Hepatocyte (in vitro differentiated cells): ENCODE data around the gene PRELP.

Experiments used
- EZH2 ChIP-seq: fragments of 200-600 bp; sonication (generic); IDR thresholded peaks from 2 replicates; pipeline ENCODE4 v1.6.1; 2016; ENCODE audit warnings: antibody characterized with exemption, mild to moderate bottlenecking, borderline replicate concordance
- EZH2phosphoT487 ChIP-seq: fragments of 200-600 bp; sonication (generic); IDR thresholded peaks from one replicate; pipeline ENCODE4 v1.6.1; 2018; ENCODE audit warnings: antibody characterized with exemption, mild to moderate bottlenecking, low read depth, moderate library complexity; ENCODE audit not compliant: unreplicated experiment, severe bottlenecking
- TF ChIP-seq, protein P1 (sequence below): fragments of 200-600 bp; sonication (generic); IDR thresholded peaks from 2 replicates; pipeline ENCODE4 v1.5.1; 2016; ENCODE audit warnings: antibody characterized with exemption, mild to moderate bottlenecking; ENCODE audit not compliant: poor library complexity

DNA sequence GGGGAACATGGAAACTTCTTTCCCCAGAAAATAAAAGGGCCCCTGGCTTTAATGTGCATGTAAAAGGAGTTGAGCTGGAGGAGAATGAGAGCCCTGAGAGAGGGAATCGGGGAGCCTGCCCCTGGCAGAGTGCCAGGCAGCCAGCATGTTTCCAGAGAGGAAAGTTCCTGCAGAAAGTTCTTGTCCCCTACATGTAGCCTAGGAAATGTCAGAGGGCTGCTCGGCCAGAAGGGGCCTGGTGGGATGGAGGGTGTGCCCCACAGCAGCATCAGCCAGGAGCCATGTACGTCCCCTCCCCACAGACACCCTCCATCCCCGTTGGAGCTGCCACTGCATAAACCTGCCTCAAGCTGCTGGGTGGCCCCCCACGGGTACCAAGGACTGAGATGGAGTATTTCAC, 5.4 kb upstream of the PRELP start:
- TF ChIP-seq, protein P1, sequence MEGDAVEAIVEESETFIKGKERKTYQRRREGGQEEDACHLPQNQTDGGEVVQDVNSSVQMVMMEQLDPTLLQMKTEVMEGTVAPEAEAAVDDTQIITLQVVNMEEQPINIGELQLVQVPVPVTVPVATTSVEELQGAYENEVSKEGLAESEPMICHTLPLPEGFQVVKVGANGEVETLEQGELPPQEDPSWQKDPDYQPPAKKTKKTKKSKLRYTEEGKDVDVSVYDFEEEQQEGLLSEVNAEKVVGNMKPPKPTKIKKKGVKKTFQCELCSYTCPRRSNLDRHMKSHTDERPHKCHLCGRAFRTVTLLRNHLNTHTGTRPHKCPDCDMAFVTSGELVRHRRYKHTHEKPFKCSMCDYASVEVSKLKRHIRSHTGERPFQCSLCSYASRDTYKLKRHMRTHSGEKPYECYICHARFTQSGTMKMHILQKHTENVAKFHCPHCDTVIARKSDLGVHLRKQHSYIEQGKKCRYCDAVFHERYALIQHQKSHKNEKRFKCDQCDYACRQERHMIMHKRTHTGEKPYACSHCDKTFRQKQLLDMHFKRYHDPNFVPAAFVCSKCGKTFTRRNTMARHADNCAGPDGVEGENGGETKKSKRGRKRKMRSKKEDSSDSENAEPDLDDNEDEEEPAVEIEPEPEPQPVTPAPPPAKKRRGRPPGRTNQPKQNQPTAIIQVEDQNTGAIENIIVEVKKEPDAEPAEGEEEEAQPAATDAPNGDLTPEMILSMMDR: no peak
- TF ChIP-seq EZH2 (no peak), EZH2phosphoT487 (no peak)
